H1 (cell line): Measurements from ENCODE around the gene ERICH2. TPM values are rescaled to one million over a fixed set of nuclear protein-coding genes. Genes with fewer than 3 reads are reported as not detected.

Experiments
- CTCF ChIA-PET: fragments of 300-600 bp; sonication (Branson Sonifier 250); formaldehyde crosslinking; loops from one replicate; lab custom pipeline; 2021; ENCODE audit not compliant: partially characterized antibody; lab: Charles Lee
- POLR2A ChIA-PET: fragments of 300-600 bp; sonication (Branson Sonifier 250); formaldehyde crosslinking; loops from one replicate; lab custom pipeline; 2021; ENCODE audit warnings: inconsistent platforms; ENCODE audit not compliant: partially characterized antibody; lab: Charles Lee
- DNase-seq, 2 experiments: peaks; one replicate each; pipeline versions ENCODE4 v3.0.0 to v3.0.0-alpha.2; 2010 to 2022; ENCODE audit warnings: low spot score in 2 of 2, low read depth in 1 of 2, mixed read lengths in 1 of 2
- FAIRE-seq: peaks from 2 replicates; lab custom pipeline; 2011; peaks lifted over from hg19 to GRCh38; lab: Jason Lieb, UNC
- H2AFZ ChIP-seq: 2 replicates; pipeline ENCODE4 v1.8.1; 2012; ENCODE audit warnings: low read length, inconsistent platforms
- H2AK5ac ChIP-seq: 2 replicates; pipeline ENCODE4 v1.6.1; 2013; ENCODE audit warnings: low read depth, low read length
- H2BK120ac ChIP-seq: replicated peaks from 2 replicates; pipeline ENCODE3; 2013; ENCODE audit warnings: low read depth, low read length, inconsistent platforms
- H2BK12ac ChIP-seq: 2 replicates; pipeline ENCODE4 v1.6.1; 2013; ENCODE audit warnings: low read depth, low read length
- H2BK15ac ChIP-seq: 2 replicates; pipeline ENCODE4 v1.6.1; 2013; ENCODE audit warnings: low read length
- H2BK20ac ChIP-seq: 2 replicates; pipeline ENCODE4 v1.6.1; 2013; ENCODE audit warnings: low read length
- H2BK5ac ChIP-seq: 2 replicates; pipeline ENCODE4 v1.6.1; 2013; ENCODE audit warnings: low read depth, low read length
- H3K14ac ChIP-seq: 2 replicates; pipeline ENCODE4 v1.6.1; 2013; ENCODE audit warnings: inconsistent platforms; ENCODE audit not compliant: insufficient read length
- H3K18ac ChIP-seq: 2 replicates; pipeline ENCODE4 v1.6.1; 2013; ENCODE audit warnings: low read length; ENCODE audit errors: extremely low read depth
- H3K23ac ChIP-seq: 2 replicates; pipeline ENCODE4 v1.6.1; 2013; ENCODE audit warnings: inconsistent platforms; ENCODE audit not compliant: insufficient read length
- H3K23me2 ChIP-seq: 2 replicates; pipeline ENCODE4 v1.6.1; 2013; ENCODE audit warnings: low read depth, low read length
- H3K27ac ChIP-seq: 2 replicates; pipeline ENCODE4 v1.6.1; 2011; ENCODE audit warnings: low read depth, low read length, inconsistent platforms
- H3K27me3 ChIP-seq, 4 experiments: replicated peaks in 1 of 4; 1 replicate in 1 of 4; 2 replicates in 3 of 4; pipeline versions ENCODE4 v1.6.1 to v1.8.1; 2011 to 2013; ENCODE audit warnings: low read length in 3 of 4, mild to moderate bottlenecking in 3 of 4, inconsistent platforms in 2 of 4, mixed read lengths in 2 of 4, moderate library complexity in 1 of 4; ENCODE audit not compliant: control insufficient read depth in 3 of 4, insufficient read depth in 3 of 4; ENCODE audit errors: extremely low read depth in 1 of 4
- H3K36me3 ChIP-seq, 4 experiments: 2 replicates each; pipeline versions ENCODE4 v1.6.1 to v1.8.1; 2011 to 2013; ENCODE audit warnings: mild to moderate bottlenecking in 4 of 4, low read length in 3 of 4, moderate library complexity in 2 of 4, control low read depth in 1 of 4, inconsistent platforms in 1 of 4; ENCODE audit not compliant: insufficient read depth in 4 of 4, control insufficient read depth in 2 of 4
- H3K4ac ChIP-seq: replicated peaks from 2 replicates; pipeline ENCODE3; 2013; ENCODE audit warnings: low read length, low read depth, mixed read lengths, inconsistent platforms; ENCODE audit not compliant: insufficient read length
- H3K4me1 ChIP-seq, 4 experiments: replicated peaks in 1 of 4; 1 replicate in 1 of 4; 2 replicates in 3 of 4; pipeline versions ENCODE4 v1.6.1 to v1.8.1; 2011 to 2013; ENCODE audit warnings: low read length in 3 of 4, inconsistent platforms in 2 of 4, mixed read lengths in 1 of 4; ENCODE audit not compliant: insufficient read depth in 4 of 4, control insufficient read depth in 3 of 4
- H3K4me2 ChIP-seq, 2 experiments: 2 replicates each; pipeline versions ENCODE4 v1.6.1 to v1.8.1; 2011 to 2013; ENCODE audit warnings: low read depth in 2 of 2, low read length in 2 of 2, control low read depth in 1 of 2, inconsistent platforms in 1 of 2, mild to moderate bottlenecking in 1 of 2; ENCODE audit not compliant: insufficient read depth in 1 of 2
- H3K4me3 ChIP-seq, 4 experiments: fragments of 200-600, 300-600 bp in 1 of 4; sonication (generic), shearing (Covaris generic), sonication (Bioruptor Twin) in 1 of 4; 2 replicates each; pipeline versions ENCODE4 v1.5.1 to v1.8.1; 2011 to 2016; ENCODE audit warnings: low read length in 4 of 4, low read depth in 3 of 4, control low read depth in 2 of 4, inconsistent platforms in 2 of 4, mild to moderate bottlenecking in 2 of 4, mixed read lengths in 1 of 4, moderate library complexity in 1 of 4; ENCODE audit not compliant: insufficient read depth in 2 of 4; ENCODE audit errors: extremely low read depth in 1 of 4
- H3K56ac ChIP-seq: replicated peaks from 2 replicates; pipeline ENCODE3; 2013; ENCODE audit warnings: low read depth, mild to moderate bottlenecking, mixed read lengths, low read length, inconsistent platforms; ENCODE audit not compliant: insufficient read length
- H3K79me1 ChIP-seq: 2 replicates; pipeline ENCODE4 v1.6.1; 2013; ENCODE audit warnings: low read depth, low read length, control low read depth
- H3K79me2 ChIP-seq, 2 experiments: 2 replicates each; pipeline versions ENCODE4 v1.6.1 to v1.8.1; 2012 to 2013; ENCODE audit warnings: low read length in 2 of 2, mild to moderate bottlenecking in 2 of 2, inconsistent platforms in 1 of 2; ENCODE audit not compliant: insufficient read depth in 2 of 2, control insufficient read depth in 1 of 2
- H3K9ac ChIP-seq, 4 experiments: replicated peaks in 1 of 4; 1 replicate in 1 of 4; 2 replicates in 3 of 4; pipeline versions ENCODE4 v1.6.1 to v1.8.1; 2011 to 2013; ENCODE audit warnings: low read depth in 3 of 4, low read length in 3 of 4, control low read depth in 2 of 4, mild to moderate bottlenecking in 2 of 4, moderate library complexity in 2 of 4, inconsistent platforms in 1 of 4; ENCODE audit errors: extremely low read depth in 1 of 4
- H3K9me3 ChIP-seq, 2 experiments: 2 replicates each; pipeline versions ENCODE4 v1.6.1 to v1.8.1; 2012 to 2013; ENCODE audit warnings: mild to moderate bottlenecking in 2 of 2, moderate library complexity in 2 of 2, control low read depth in 1 of 2, inconsistent platforms in 1 of 2, low read depth in 1 of 2, low read length in 1 of 2, mixed read lengths in 1 of 2; ENCODE audit not compliant: insufficient read depth in 2 of 2
- H4K20me1 ChIP-seq, 2 experiments: replicated peaks in 1 of 2; 2 replicates each; pipeline versions ENCODE3 to v1.8.1; 2011 to 2013; ENCODE audit warnings: inconsistent platforms in 2 of 2, low read length in 2 of 2, mild to moderate bottlenecking in 1 of 2; ENCODE audit not compliant: insufficient read depth in 2 of 2, control insufficient read depth in 1 of 2
- H4K5ac ChIP-seq: 2 replicates; pipeline ENCODE4 v1.6.1; 2013; ENCODE audit warnings: low read length, low read depth, mixed read lengths, inconsistent platforms; ENCODE audit not compliant: insufficient read length
- H4K8ac ChIP-seq: 2 replicates; pipeline ENCODE4 v1.8.0; 2013; ENCODE audit warnings: mild to moderate bottlenecking, moderate library complexity, low read length, inconsistent platforms; ENCODE audit not compliant: insufficient read depth; ENCODE audit errors: extremely low read depth
- H4K91ac ChIP-seq: replicated peaks from 2 replicates; pipeline ENCODE3; 2013; ENCODE audit warnings: low read length, mixed read lengths, inconsistent platforms; ENCODE audit not compliant: insufficient read length
- SAP30 ChIP-seq: fragments of 300-600 bp; sonication (generic); IDR thresholded peaks from 2 replicates; pipeline ENCODE4 v1.7.1; 2012; ENCODE audit warnings: low read length, moderate library complexity, mild to moderate bottlenecking, inconsistent platforms; ENCODE audit not compliant: insufficient read depth, insufficient replicate concordance
- WGBS, 2 experiments: shearing (Covaris generic) in 1 of 2; methylation state at CpG; one replicate each; pipeline versions ENCODE4 v1.1.6 to v1.1.7; 2013 to 2015; ENCODE audit warnings: low lambda C conversion rate in 2 of 2, mixed read lengths in 2 of 2, inconsistent platforms in 1 of 2, low coverage in 1 of 2, missing lambda C conversion rate in 1 of 2; ENCODE audit not compliant: insufficient replicate concordance in 2 of 2, insufficient coverage in 1 of 2, insufficient read length in 1 of 2; ENCODE audit errors: extremely low coverage in 1 of 2, missing lambda C conversion rate in 1 of 2; 5-methylcytosine and 5-hydroxymethylcytosine counted together
- polyA plus RNA-seq, 7 experiments: library from polyadenylated mRNA; depleted of rRNA in 3 of 7; stranded (reverse) in 5 of 7; unstranded in 2 of 7; fragments of >200 nt in 5 of 7; fragments of 200-250 nt in 2 of 7; gene quantifications; 1 replicate in 5 of 7; 2 replicates in 1 of 7; 4 replicates in 1 of 7; pipeline versions ENCODE4 v1.2.1 to v1.2.3, GENCODE V29; 2011 to 2013; ENCODE audit warnings: missing spikeins in 2 of 7, mixed read lengths in 2 of 7
- total RNA-seq: library from RNA; stranded (reverse); fragmentation: NEBNext Ultra II Directional; extraction: Animal tissue kit (Norgen Biotek cat#: 25700); gene quantifications from 2 replicates; pipeline ENCODE4 v1.2.1, GENCODE V29; 2021

The ERICH2 gene
- total and polyA plus RNA-seq, 2 of the 8 experiments (the other 6 are each of a cell fraction or from before 2014, with no cell fraction given), result 0.20 to 2.1 TPM

- ChIA-PET POLR2A (interaction anchor here (0.8 kb wide), 1 partner anchor 32 kb away, joined by 3 read pairs; no protein-coding TSS in a partner anchor), CTCF (interaction anchor here (0.8 to 3.7 kb wide), 6 partner anchors 16 to 378 kb away, joined by 3 to 14 read pairs (median 5); no protein-coding TSS in a partner anchor)
- no peak overlapping the region for H3K18ac ChIP-seq
- no peak overlapping the region for H3K56ac ChIP-seq
- H3K4me3 ChIP-seq, result no peak overlapping the region
- H3K9me3 ChIP-seq, result no peaks in the 10 kb centered on the region
- no peak overlapping the region for H3K4me2 ChIP-seq
- H3K27me3 ChIP-seq, result no peaks in the 10 kb centered on the region
- FAIRE-seq (no peak), DNase-seq (no peak)
- H4K8ac ChIP-seq, result no peak overlapping the region
- no peak overlapping the region for H3K4ac ChIP-seq
- WGBS, 2 experiments, result 84% methylated on average over 3 of the region's 3 CpGs; no CpG with 5 or more reads in 1 of the 2 experiments
- no peak overlapping the region for H2BK12ac ChIP-seq
- no peak overlapping the region for H3K27ac ChIP-seq
- no peaks in the 10 kb centered on the region for H4K20me1 ChIP-seq
- no peak overlapping the region for H2BK15ac ChIP-seq
- H3K79me2 ChIP-seq, result no peaks in the 10 kb centered on the region
- no peak overlapping the region for H2BK20ac ChIP-seq
- no peak overlapping the region for H2BK120ac ChIP-seq
- no peak overlapping the region for H3K23ac ChIP-seq
- no peaks in the 10 kb centered on the region; the same call in 1 of the 2 replicates for H3K23me2 ChIP-seq
- H3K36me3 ChIP-seq, result no peaks in the 10 kb centered on the region
- H3K9ac ChIP-seq, result no peak overlapping the region
- no peak overlapping the region for H2AFZ ChIP-seq
- H3K14ac ChIP-seq, result no peak overlapping the region
- no peak overlapping the region for H2AK5ac ChIP-seq
- no peaks in the 10 kb centered on the region for H3K79me1 ChIP-seq
- H2BK5ac ChIP-seq, result no peak overlapping the region
- no peak for TF ChIP-seq SAP30
- no peak overlapping the region for H4K91ac ChIP-seq
- no peak overlapping the region for H4K5ac ChIP-seq
- H3K4me1 ChIP-seq, result no peaks in the 10 kb centered on the region
These were observed 31.1 kb upstream of the ERICH2 start for GRCh38 chr2:170739048-170739447.
